ENCODE data around the gene PDE7B. TPM values are rescaled to one million over a fixed set of nuclear protein-coding genes. Genes with fewer than 3 reads are reported as not detected.

PDE7B gene
- total RNA-seq, 4 donors from 2014 or later = 12.9 to 22.5 (median 16.4) TPM

GRCh38 chr6:136232701-136233100, 381.2 kb downstream of the PDE7B start:
- Histone ChIP-seq H3K36me3 (no peaks in the 10 kb centered on the region), H3K27me3 (no peaks in the 10 kb centered on the region), H3K4me3 (no peak overlapping the region), H3K9me3 (no peaks in the 10 kb centered on the region), H3K4me1 (peaks cover 0 to 7% (median 0%) of the 10 kb centered on the region in 4 donors), H3K27ac (no peak overlapping the region)
- no peak for TF ChIP-seq EP300 (IDR thresholded peaks at IDR 0.05)
- no peak for TF ChIP-seq POLR2A (IDR thresholded peaks at IDR 0.05)
- TF ChIP-seq CTCF (IDR thresholded peaks at IDR 0.05) = no peak
- WGBS, 2 donors = 87 to 94% methylated on average over 1 of the region's 1 CpG
- DNase-seq (ENCODE audit: low spot score in 2 of 2) = no peak

GRCh38 chr6:136235233-136235564, 383.7 kb downstream of the PDE7B start:
- H3K27me3 ChIP-seq = no peaks in the 10 kb centered on the region
- peaks cover 0 to 7% (median 0%) of the 10 kb centered on the region in 4 donors for H3K4me1 ChIP-seq
- DNase-seq (ENCODE audit: low spot score in 2 of 2) = no peak
- H3K36me3 ChIP-seq = no peaks in the 10 kb centered on the region
- no peak overlapping the region for H3K4me3 ChIP-seq
- TF ChIP-seq EP300 (IDR thresholded peaks at IDR 0.05) (no peak), POLR2A (IDR thresholded peaks at IDR 0.05) (no peak), CTCF (IDR thresholded peaks at IDR 0.05) (no peak)
- 89 to 93% methylated on average over 4 of the region's 4 CpGs for WGBS, 2 donors
- H3K9me3 ChIP-seq = no peaks in the 10 kb centered on the region
- H3K27ac ChIP-seq = no peak overlapping the region

GRCh38 chr6:136236466-136237293, 385.2 kb downstream of the PDE7B start:
- Histone ChIP-seq H3K36me3 (no peaks in the 10 kb centered on the region), H3K9me3 (no peaks in the 10 kb centered on the region), H3K27ac (no peak overlapping the region), H3K4me1 (no peaks in the 10 kb centered on the region), H3K27me3 (no peaks in the 10 kb centered on the region), H3K4me3 (no peak overlapping the region)
- no peak for DNase-seq (ENCODE audit: low spot score in 2 of 2)
- TF ChIP-seq POLR2A (IDR thresholded peaks at IDR 0.05) (no peak), CTCF (IDR thresholded peaks at IDR 0.05) (no peak), EP300 (IDR thresholded peaks at IDR 0.05) (no peak)
- 66 to 76% methylated on average over 9 of the region's 9 CpGs for WGBS, 2 donors

GRCh38 chr6:136244061-136244616, 392.6 kb downstream of the PDE7B start:
- H3K4me1 ChIP-seq = peaks cover 0 to under 1% (median 0%) of the 10 kb centered on the region in 4 donors
- DNase-seq (ENCODE audit: low spot score in 2 of 2) = no peak
- TF ChIP-seq POLR2A (IDR thresholded peaks at IDR 0.05) (no peak), EP300 (IDR thresholded peaks at IDR 0.05) (no peak), CTCF (IDR thresholded peaks at IDR 0.05) (no peak)
- H3K9me3 ChIP-seq = no peaks in the 10 kb centered on the region
- WGBS, 2 donors = 89 to 91% methylated on average over 5 of the region's 5 CpGs
- H3K27ac ChIP-seq = no peak overlapping the region
- no peak overlapping the region for H3K4me3 ChIP-seq
- H3K27me3 ChIP-seq = no peaks in the 10 kb centered on the region
- no peaks in the 10 kb centered on the region for H3K36me3 ChIP-seq

All from tibial nerve (tissue), 4 donors.